ENCODE data around the gene HEPHL1.

HEPHL1 gene

GRCh38 chr11:94023856-94024255 lies 2.7 kb downstream of the HEPHL1 start:
- DNase-seq, result no peak

GRCh38 chr11:94024547-94024946 lies 3.4 kb downstream of the HEPHL1 start:
- DNase-seq, result no peak

- no peak for DNase-seq
Measured at GRCh38 chr11:94025690-94026394, 4.7 kb downstream of the HEPHL1 start.

GRCh38 chr11:94027210-94027609 lies 6.1 kb downstream of the HEPHL1 start:
- DNase-seq, result no peak

GRCh38 chr11:94028436-94028835 lies 7.3 kb downstream of the HEPHL1 start:
- DNase-seq, result no peak

GRCh38 chr11:94030059-94030458 lies 8.9 kb downstream of the HEPHL1 start:
- DNase-seq, result no peak

GRCh38 chr11:94031625-94032024 lies 10.5 kb downstream of the HEPHL1 start:
- DNase-seq, result no peak

- DNase-seq, result no peak
Measured at GRCh38 chr11:94032066-94032465, 10.9 kb downstream of the HEPHL1 start.

GRCh38 chr11:94032725-94033124 lies 11.6 kb downstream of the HEPHL1 start:
- DNase-seq, result no peak

- no peak for DNase-seq
Measured at GRCh38 chr11:94034207-94034606, 13.1 kb downstream of the HEPHL1 start.

- DNase-seq, result no peak
Measured at GRCh38 chr11:94036096-94036495, 14.9 kb downstream of the HEPHL1 start.

- DNase-seq, result no peak
Measured at GRCh38 chr11:94043241-94043640, 22.1 kb downstream of the HEPHL1 start.

GRCh38 chr11:94046796-94047195 lies 25.6 kb downstream of the HEPHL1 start:
- DNase-seq, result no peak

GRCh38 chr11:94048032-94048709 lies 27.0 kb downstream of the HEPHL1 start:
- DNase-seq, result no peak

- no peak for DNase-seq
Measured at GRCh38 chr11:94049351-94049750, 28.2 kb downstream of the HEPHL1 start.

- DNase-seq, result no peak
Measured at GRCh38 chr11:94058630-94059029, 37.5 kb downstream of the HEPHL1 start.

- no peak for DNase-seq
Measured at GRCh38 chr11:94059065-94059464, 37.9 kb downstream of the HEPHL1 start.

GRCh38 chr11:94060401-94060800 lies 39.2 kb downstream of the HEPHL1 start:
- no peak for DNase-seq

GRCh38 chr11:94062360-94062759 lies 41.2 kb downstream of the HEPHL1 start:
- no peak for DNase-seq

- DNase-seq, result no peak
Measured at GRCh38 chr11:94066901-94067429, 45.8 kb downstream of the HEPHL1 start.

- no peak for DNase-seq
Measured at GRCh38 chr11:94068764-94069163, 47.6 kb downstream of the HEPHL1 start.

GRCh38 chr11:94077552-94078293 lies 56.6 kb downstream of the HEPHL1 start:
- no peak for DNase-seq

GRCh38 chr11:94084164-94084563 lies 63.0 kb downstream of the HEPHL1 start:
- no peak for DNase-seq

- no peak for DNase-seq
Measured at GRCh38 chr11:94088906-94089305, 67.8 kb downstream of the HEPHL1 start.
